SK-N-SH treated with all-trans-retinoic acid at 6 μM for 48 hours (cell line): ENCODE measurements around the gene GSAP.

ENCODE experiments used
- BACH2 ChIP-seq: fragments of 250-450 bp; sonication (Bioruptor Pico); IDR thresholded peaks from 2 replicates; pipeline ENCODE4 v1.9.0; 2021; ENCODE audit warnings: mild to moderate bottlenecking, borderline replicate concordance
- CSDC2 ChIP-seq: fragments of 250-450 bp; sonication (Bioruptor Pico); IDR thresholded peaks from 2 replicates; pipeline ENCODE4 v1.5.0; 2020; ENCODE audit warnings: mild to moderate bottlenecking, moderate library complexity
- ESRRG ChIP-seq: fragments of 250-450 bp; sonication (Bioruptor Pico); IDR thresholded peaks from 2 replicates; pipeline ENCODE4 v1.6.1; 2021; ENCODE audit warnings: mild to moderate bottlenecking
- GLIS3 ChIP-seq: fragments of 250-450 bp; sonication (Bioruptor Pico); IDR thresholded peaks from 2 replicates; pipeline ENCODE4 v1.5.0; 2020; ENCODE audit warnings: mild to moderate bottlenecking, moderate library complexity
- PATZ1 ChIP-seq: fragments of 250-450 bp; sonication (Bioruptor Pico); IDR thresholded peaks from 2 replicates; pipeline ENCODE4 v1.8.0; 2020; ENCODE audit warnings: mild to moderate bottlenecking, moderate library complexity, borderline replicate concordance
- PPARA ChIP-seq: fragments of 250-450 bp; sonication (Bioruptor Pico); IDR thresholded peaks from 2 replicates; pipeline ENCODE4 v1.5.0; 2020; ENCODE audit warnings: mild to moderate bottlenecking, borderline replicate concordance
- RARB ChIP-seq: fragments of 250-450 bp; sonication (Bioruptor Pico); IDR thresholded peaks from 2 replicates; pipeline ENCODE4 v1.8.0; 2021; ENCODE audit warnings: mild to moderate bottlenecking, moderate library complexity
- TCF4 ChIP-seq: fragments of 250-450 bp; sonication (Bioruptor Pico); IDR thresholded peaks from 2 replicates; pipeline ENCODE4 v1.8.0; 2021; ENCODE audit warnings: mild to moderate bottlenecking, moderate library complexity, borderline replicate concordance
- TOX ChIP-seq: fragments of 250-450 bp; sonication (Bioruptor Pico); IDR thresholded peaks from 2 replicates; pipeline ENCODE4 v1.8.0; 2021; ENCODE audit warnings: mild to moderate bottlenecking, moderate library complexity, borderline replicate concordance
- TSHZ2 ChIP-seq: fragments of 250-450 bp; sonication (Bioruptor Pico); IDR thresholded peaks from 2 replicates; pipeline ENCODE4 v1.5.0; 2020; ENCODE audit warnings: mild to moderate bottlenecking, moderate library complexity
- ZC3H10 ChIP-seq: fragments of 250-450 bp; sonication (Bioruptor Pico); IDR thresholded peaks from 2 replicates; pipeline ENCODE4 v1.5.1; 2021; ENCODE audit warnings: mild to moderate bottlenecking, moderate library complexity
- ZFP30 ChIP-seq: fragments of 450-650 bp; formaldehyde crosslinking; IDR thresholded peaks from 2 replicates; pipeline ENCODE4 v1.5.0; 2022; ENCODE audit warnings: mild to moderate bottlenecking, moderate library complexity
- ZNF8 ChIP-seq: fragments of 450-650 bp; formaldehyde crosslinking; IDR thresholded peaks from 2 replicates; pipeline ENCODE4 v1.5.0; 2020; ENCODE audit warnings: mild to moderate bottlenecking, moderate library complexity
- TF ChIP-seq, protein P1 (sequence below): fragments of 250-450 bp; sonication (Bioruptor Pico); IDR thresholded peaks from 2 replicates; pipeline ENCODE4 v1.5.1; 2020; ENCODE audit warnings: low read depth, mild to moderate bottlenecking, moderate library complexity

GRCh38 chr7:77331938-77332695 is 84.0 kb downstream of the GSAP start:
- TF ChIP-seq ESRRG (CRISPR knock-in tag) (no peak), TCF4 (CRISPR knock-in tag) (peak; percentile 97), BACH2 (CRISPR knock-in tag) (no peak), PPARA (CRISPR knock-in tag) (no peak), TSHZ2 (CRISPR knock-in tag) (peak; percentile 76; the same call in 1 of the 2 replicates), GLIS3 (no peak), ZFP30 (CRISPR knock-in tag) (no peak), ZNF8 (CRISPR knock-in tag) (no peak), ZC3H10 (no peak), CSDC2 (CRISPR knock-in tag) (no peak), RARB (CRISPR knock-in tag) (no peak), PATZ1 (no peak), TOX (CRISPR knock-in tag) (no peak)
- TF ChIP-seq, protein P1, sequence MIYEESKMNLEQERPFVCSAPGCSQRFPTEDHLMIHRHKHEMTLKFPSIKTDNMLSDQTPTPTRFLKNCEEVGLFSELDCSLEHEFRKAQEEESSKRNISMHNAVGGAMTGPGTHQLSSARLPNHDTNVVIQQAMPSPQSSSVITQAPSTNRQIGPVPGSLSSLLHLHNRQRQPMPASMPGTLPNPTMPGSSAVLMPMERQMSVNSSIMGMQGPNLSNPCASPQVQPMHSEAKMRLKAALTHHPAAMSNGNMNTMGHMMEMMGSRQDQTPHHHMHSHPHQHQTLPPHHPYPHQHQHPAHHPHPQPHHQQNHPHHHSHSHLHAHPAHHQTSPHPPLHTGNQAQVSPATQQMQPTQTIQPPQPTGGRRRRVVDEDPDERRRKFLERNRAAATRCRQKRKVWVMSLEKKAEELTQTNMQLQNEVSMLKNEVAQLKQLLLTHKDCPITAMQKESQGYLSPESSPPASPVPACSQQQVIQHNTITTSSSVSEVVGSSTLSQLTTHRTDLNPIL (CRISPR knock-in tag), result no peak
